ENCODE measurements around the gene CSTF3. TPM values are rescaled to one million over a fixed set of nuclear protein-coding genes. Genes with fewer than 3 reads are reported as not detected.

CSTF3 gene
- total and polyA plus RNA-seq, 2 donors from 2014 or later, result 26.1 to 28.5 TPM

- Histone ChIP-seq H3K4me1 (ENCODE audit: control insufficient read depth in 2 of 3, insufficient read depth in 2 of 3, low read depth in 1 of 3, low read length in 3 of 3) (no peaks in the 10 kb centered on the region), H3K36me3 (ENCODE audit: control insufficient read depth in 2 of 3, insufficient read depth in 3 of 3, low read length in 3 of 3) (no peaks in the 10 kb centered on the region), H3K4me3 (ENCODE audit: low read length in 3 of 3) (no peak overlapping the region), H3K27me3 (ENCODE audit: control insufficient read depth, insufficient read depth, low read length) (no peaks in the 10 kb centered on the region), H3K9ac (ENCODE audit: low read length in 3 of 3) (no peak overlapping the region), H3K27ac (ENCODE audit: low read depth in 2 of 2, low read length in 2 of 2) (no peak overlapping the region), H3K9me3 (ENCODE audit: control insufficient read depth in 2 of 3, insufficient read depth in 1 of 3, low read length in 3 of 3) (no peaks in the 10 kb centered on the region)
- TF ChIP-seq, protein P1, sequence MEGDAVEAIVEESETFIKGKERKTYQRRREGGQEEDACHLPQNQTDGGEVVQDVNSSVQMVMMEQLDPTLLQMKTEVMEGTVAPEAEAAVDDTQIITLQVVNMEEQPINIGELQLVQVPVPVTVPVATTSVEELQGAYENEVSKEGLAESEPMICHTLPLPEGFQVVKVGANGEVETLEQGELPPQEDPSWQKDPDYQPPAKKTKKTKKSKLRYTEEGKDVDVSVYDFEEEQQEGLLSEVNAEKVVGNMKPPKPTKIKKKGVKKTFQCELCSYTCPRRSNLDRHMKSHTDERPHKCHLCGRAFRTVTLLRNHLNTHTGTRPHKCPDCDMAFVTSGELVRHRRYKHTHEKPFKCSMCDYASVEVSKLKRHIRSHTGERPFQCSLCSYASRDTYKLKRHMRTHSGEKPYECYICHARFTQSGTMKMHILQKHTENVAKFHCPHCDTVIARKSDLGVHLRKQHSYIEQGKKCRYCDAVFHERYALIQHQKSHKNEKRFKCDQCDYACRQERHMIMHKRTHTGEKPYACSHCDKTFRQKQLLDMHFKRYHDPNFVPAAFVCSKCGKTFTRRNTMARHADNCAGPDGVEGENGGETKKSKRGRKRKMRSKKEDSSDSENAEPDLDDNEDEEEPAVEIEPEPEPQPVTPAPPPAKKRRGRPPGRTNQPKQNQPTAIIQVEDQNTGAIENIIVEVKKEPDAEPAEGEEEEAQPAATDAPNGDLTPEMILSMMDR (IDR thresholded peaks at IDR 0.05; ENCODE audit: borderline replicate concordance, extremely low read depth, insufficient read depth), result no peak
- DNase-seq, result no peak
- FAIRE-seq, result no peak
- intact Hi-C loops (cut with DNase I), result no loop called here
Observed at GRCh38 chr11:33116535-33116934, 44.7 kb downstream of the CSTF3 start.

- DNase-seq (peak in 2 of 5 donors; percentile 13 to 24), FAIRE-seq (no peak)
- Histone ChIP-seq H3K27ac (ENCODE audit: low read depth in 2 of 2, low read length in 2 of 2) (no peak overlapping the region), H3K9ac (ENCODE audit: low read length in 3 of 3) (no peak overlapping the region), H3K9me3 (ENCODE audit: control insufficient read depth in 2 of 3, insufficient read depth in 1 of 3, low read length in 3 of 3) (no peaks in the 10 kb centered on the region), H3K27me3 (ENCODE audit: control insufficient read depth, insufficient read depth, low read length) (no peaks in the 10 kb centered on the region), H3K4me3 (ENCODE audit: low read length in 3 of 3) (no peak overlapping the region), H3K36me3 (ENCODE audit: control insufficient read depth in 2 of 3, insufficient read depth in 3 of 3, low read length in 3 of 3) (peaks cover 0 to under 1% (median 0%) of the 10 kb centered on the region in 3 donors), H3K4me1 (ENCODE audit: control insufficient read depth in 2 of 3, insufficient read depth in 2 of 3, low read depth in 1 of 3, low read length in 3 of 3) (peaks cover 0 to 6% (median 0%) of the 10 kb centered on the region in 3 donors)
- intact Hi-C loops (cut with DNase I), result no loop called here
- TF ChIP-seq, protein P1 (IDR thresholded peaks at IDR 0.05; ENCODE audit: borderline replicate concordance, extremely low read depth, insufficient read depth), result no peak
Observed at GRCh38 chr11:33110083-33110482, 51.2 kb downstream of the CSTF3 start.

DNA sequence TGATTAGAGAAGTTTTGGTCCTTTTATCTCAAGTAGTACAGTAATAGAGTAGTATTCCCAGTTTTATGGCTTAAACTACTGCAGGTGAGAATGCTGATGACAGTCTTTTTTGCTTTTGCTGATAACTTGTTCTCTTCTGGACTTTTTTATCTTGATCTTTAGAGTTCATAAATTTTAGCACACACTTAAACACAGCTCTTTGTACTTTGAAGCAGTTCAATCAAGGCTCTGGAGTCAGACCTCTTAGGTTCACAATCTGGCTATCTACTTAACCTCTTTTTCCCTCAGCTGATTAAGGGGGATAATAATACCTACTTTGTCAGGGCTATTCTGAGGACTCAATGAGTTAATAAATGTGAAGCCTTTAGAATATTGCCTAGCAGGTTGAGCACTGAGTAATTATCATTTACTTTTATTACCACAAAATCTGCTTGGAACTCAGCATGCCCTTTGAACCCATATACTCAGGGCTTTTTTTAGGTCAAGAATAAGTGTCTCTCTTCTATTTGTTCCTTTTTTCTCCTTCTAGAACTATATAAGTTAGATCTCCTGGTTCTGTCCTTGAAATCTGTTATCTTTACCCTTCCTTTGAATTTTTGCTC lies 51.9 kb downstream of the CSTF3 start:
- intact Hi-C loops (cut with DNase I), result no loop called here
- Histone ChIP-seq H3K36me3 (ENCODE audit: control insufficient read depth in 2 of 3, insufficient read depth in 3 of 3, low read length in 3 of 3) (peaks cover 0 to 5% (median 3%) of the 10 kb centered on the region in 3 donors), H3K4me1 (ENCODE audit: control insufficient read depth in 2 of 3, insufficient read depth in 2 of 3, low read depth in 1 of 3, low read length in 3 of 3) (peaks cover 0 to 6% (median 0%) of the 10 kb centered on the region in 3 donors), H3K27me3 (ENCODE audit: control insufficient read depth, insufficient read depth, low read length) (no peaks in the 10 kb centered on the region), H3K9ac (ENCODE audit: low read length in 3 of 3) (no peak overlapping the region), H3K4me3 (ENCODE audit: low read length in 3 of 3) (no peak overlapping the region), H3K27ac (ENCODE audit: low read depth in 2 of 2, low read length in 2 of 2) (no peak overlapping the region), H3K9me3 (ENCODE audit: control insufficient read depth in 2 of 3, insufficient read depth in 1 of 3, low read length in 3 of 3) (no peaks in the 10 kb centered on the region)
- TF ChIP-seq, protein P1 (IDR thresholded peaks at IDR 0.05; ENCODE audit: borderline replicate concordance, extremely low read depth, insufficient read depth), result no peak
- FAIRE-seq (no peak), DNase-seq (no peak)

DNA sequence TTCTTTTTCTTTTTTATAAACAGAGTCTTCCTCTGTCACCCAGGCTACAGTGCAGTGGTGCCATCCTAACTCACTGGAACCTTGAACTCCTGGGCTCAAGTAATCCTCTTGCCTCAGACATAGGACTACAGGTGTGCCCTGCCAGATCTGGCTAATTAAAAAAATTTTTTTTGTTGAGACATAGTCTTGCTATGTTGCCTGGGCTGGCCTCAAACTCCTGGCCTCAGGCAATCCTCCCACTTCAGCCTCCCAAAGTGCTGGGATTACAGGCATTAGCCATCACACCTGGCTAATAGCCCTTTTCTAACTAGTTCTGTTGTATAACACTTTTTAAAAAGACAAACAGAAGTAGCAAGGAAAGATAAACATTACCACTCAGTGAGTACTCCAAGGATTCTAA lies 57.4 kb downstream of the CSTF3 start:
- Histone ChIP-seq H3K4me1 (ENCODE audit: control insufficient read depth in 2 of 3, insufficient read depth in 2 of 3, low read depth in 1 of 3, low read length in 3 of 3) (no peaks in the 10 kb centered on the region), H3K4me3 (ENCODE audit: low read length in 3 of 3) (no peak overlapping the region), H3K27ac (ENCODE audit: low read depth in 2 of 2, low read length in 2 of 2) (no peak overlapping the region), H3K9me3 (ENCODE audit: control insufficient read depth in 2 of 3, insufficient read depth in 1 of 3, low read length in 3 of 3) (no peaks in the 10 kb centered on the region), H3K36me3 (ENCODE audit: control insufficient read depth in 2 of 3, insufficient read depth in 3 of 3, low read length in 3 of 3) (peaks cover 2 to 15% (median 5%) of the 10 kb centered on the region in 3 donors), H3K9ac (ENCODE audit: low read length in 3 of 3) (no peak overlapping the region), H3K27me3 (ENCODE audit: control insufficient read depth, insufficient read depth, low read length) (no peaks in the 10 kb centered on the region)
- intact Hi-C loops (cut with DNase I), result no loop called here
- TF ChIP-seq, protein P1 (IDR thresholded peaks at IDR 0.05; ENCODE audit: borderline replicate concordance, extremely low read depth, insufficient read depth), result no peak
- no peak for DNase-seq
- FAIRE-seq, result no peak
